Right renal pelvis (tissue), 4 donors: Measurements from ENCODE around the gene PRSS27. TPM values are rescaled to one million over a fixed set of nuclear protein-coding genes. Genes with fewer than 3 reads are reported as not detected.

Experiments used
- DNase-seq, 4 donors: peaks; one replicate each; pipeline ENCODE4 v3.0.0-alpha.2; 2013; ENCODE audit warnings: low read depth in 4 of 4, low spot score in 3 of 4, missing footprints in 1 of 4
- polyA plus RNA-seq, 4 donors: library from polyadenylated mRNA; unstranded; fragments of 120-200 nt; gene quantifications; one replicate each; pipeline ENCODE4 v1.2.1, GENCODE V29; 2013; ENCODE audit not compliant: insufficient read length in 4 of 4

Gene PRSS27
- polyA plus RNA-seq, 4 donors = 1.3 to 2.1 (median 1.4) TPM

- DNase-seq = no peak
Observed at GRCh38 chr16:2711370-2712062, 8.5 kb downstream of the PRSS27 start.

GRCh38 chr16:2710711-2711231 lies 9.3 kb downstream of the PRSS27 start:
- DNase-seq = no peak

- no peak for DNase-seq
Observed at GRCh38 chr16:2710021-2710710, 9.9 kb downstream of the PRSS27 start.

GRCh38 chr16:2709588-2709984 lies 10.4 kb downstream of the PRSS27 start:
- DNase-seq = no peak

- DNase-seq = no peak
Observed at GRCh38 chr16:2708955-2709587, 11.0 kb downstream of the PRSS27 start.

GRCh38 chr16:2708290-2708639 lies 11.8 kb downstream of the PRSS27 start:
- no peak for DNase-seq

- DNase-seq = no peak
Observed at GRCh38 chr16:2707368-2708289, 12.4 kb downstream of the PRSS27 start.

- no peak for DNase-seq
Observed at GRCh38 chr16:2706611-2707311, 13.3 kb downstream of the PRSS27 start.

- DNase-seq = no peak
Observed at GRCh38 chr16:2706085-2706484, 13.9 kb downstream of the PRSS27 start.

- no peak for DNase-seq
Observed at GRCh38 chr16:2705351-2705750, 14.7 kb downstream of the PRSS27 start.

GRCh38 chr16:2704983-2705275 lies 15.1 kb downstream of the PRSS27 start:
- DNase-seq = no peak

GRCh38 chr16:2704166-2704982 lies 15.7 kb downstream of the PRSS27 start:
- DNase-seq = no peak

- DNase-seq = no peak
Observed at GRCh38 chr16:2702871-2703745, 16.9 kb downstream of the PRSS27 start.

- DNase-seq = no peak
Observed at GRCh38 chr16:2702438-2702825, 17.6 kb downstream of the PRSS27 start.

- no peak for DNase-seq
Observed at GRCh38 chr16:2701713-2702437, 18.1 kb downstream of the PRSS27 start.

- DNase-seq = no peak
Observed at GRCh38 chr16:2701272-2701671, 18.8 kb downstream of the PRSS27 start.

- no peak for DNase-seq
Observed at GRCh38 chr16:2700786-2701185, 19.2 kb downstream of the PRSS27 start.
